Activated CD8-positive, alpha-beta memory T cell treated with anti-CD3 and anti-CD28 coated beads, Interleukin-2, amount 50 U/mL, for 4 hours (primary cell): ENCODE measurements around the gene MYH16.
"Not testable (repeated sequence)": the region's sequence is repeated elsewhere in the genome, so short reads cannot be mapped to it uniquely, and the experiment has no call there.

ENCODE experiments used
- DNase-seq: peaks from one replicate; pipeline ENCODE4 v3.0.0-alpha.2; 2020

The MYH16 gene

GRCh38 chr7:99258501-99258900 is 14.1 kb upstream of the MYH16 start:
- no peak for DNase-seq

GRCh38 chr7:99260395-99260794 is 12.2 kb upstream of the MYH16 start:
- no peak for DNase-seq

- no peak for DNase-seq
Observed at GRCh38 chr7:99261646-99262045, 11.0 kb upstream of the MYH16 start.

- no peak for DNase-seq
Observed at GRCh38 chr7:99265848-99266480, 6.7 kb upstream of the MYH16 start.

- no peak for DNase-seq
Observed at GRCh38 chr7:99267481-99267840, 5.2 kb upstream of the MYH16 start.

- DNase-seq: no peak
Observed at GRCh38 chr7:99267841-99268576, 4.6 kb upstream of the MYH16 start.

GRCh38 chr7:99268577-99268908 is 4.1 kb upstream of the MYH16 start:
- no peak for DNase-seq

GRCh38 chr7:99270702-99271101 is 1.9 kb upstream of the MYH16 start:
- DNase-seq: no peak

GRCh38 chr7:99273561-99273960 is 922 bp downstream of the MYH16 start:
- DNase-seq: not testable (repeated sequence)

GRCh38 chr7:99274908-99275307 is 2.3 kb downstream of the MYH16 start:
- not testable (repeated sequence) for DNase-seq

GRCh38 chr7:99275496-99275895 is 2.9 kb downstream of the MYH16 start:
- DNase-seq: no peak

- no peak for DNase-seq
Observed at GRCh38 chr7:99278180-99278579, 5.5 kb downstream of the MYH16 start.

GRCh38 chr7:99284165-99284564 is 11.5 kb downstream of the MYH16 start:
- DNase-seq: not testable (repeated sequence)

GRCh38 chr7:99287779-99288534 is 15.3 kb downstream of the MYH16 start:
- DNase-seq: no peak

- no peak for DNase-seq
Observed at GRCh38 chr7:99289185-99289584, 16.5 kb downstream of the MYH16 start.

GRCh38 chr7:99290148-99290547 is 17.5 kb downstream of the MYH16 start:
- not testable (repeated sequence) for DNase-seq

GRCh38 chr7:99290980-99291607 is 18.5 kb downstream of the MYH16 start:
- DNase-seq: no peak

- DNase-seq: no peak
Observed at GRCh38 chr7:99292127-99292526, 19.5 kb downstream of the MYH16 start.

- no peak for DNase-seq
Observed at GRCh38 chr7:99293167-99293566, 20.5 kb downstream of the MYH16 start.

- no peak for DNase-seq
Observed at GRCh38 chr7:99293650-99294049, 21.0 kb downstream of the MYH16 start.

- no peak for DNase-seq
Observed at GRCh38 chr7:99296471-99296870, 23.8 kb downstream of the MYH16 start.

GRCh38 chr7:99301496-99301895 is 28.9 kb downstream of the MYH16 start:
- DNase-seq: no peak

GRCh38 chr7:99305473-99306260 is 33.0 kb downstream of the MYH16 start:
- no peak for DNase-seq
